NCI-H2196 treated with DMSO at 0.1 percent for 48 hours (cell line): ENCODE data around the gene EPHA3.
"Not testable (repeated sequence)": the region's sequence is repeated elsewhere in the genome, so short reads cannot be mapped to it uniquely, and the experiment has no call there.

Source experiments
- DNase-seq: peaks from one replicate; lab custom pipeline; 2025; ENCODE audit not compliant: unreplicated experiment; lab: John Stamatoyannopoulos, UW

Gene EPHA3

GRCh38 chr3:89280301-89280700 lies 172.9 kb downstream of the EPHA3 start:
- DNase-seq, result no peak

- DNase-seq, result no peak
These were observed 173.5 kb downstream of the EPHA3 start for GRCh38 chr3:89280822-89281365.

- DNase-seq, result no peak
These were observed 180.6 kb downstream of the EPHA3 start for GRCh38 chr3:89287902-89288508.

- no peak for DNase-seq
These were observed 182.3 kb downstream of the EPHA3 start for GRCh38 chr3:89289574-89290190.

GRCh38 chr3:89297199-89297598 lies 189.8 kb downstream of the EPHA3 start:
- DNase-seq, result no peak

GRCh38 chr3:89300526-89300925 lies 193.1 kb downstream of the EPHA3 start:
- DNase-seq, result no peak

GRCh38 chr3:89300981-89301380 lies 193.6 kb downstream of the EPHA3 start:
- DNase-seq, result no peak

- no peak for DNase-seq
These were observed 196.3 kb downstream of the EPHA3 start for GRCh38 chr3:89303701-89304100.

- DNase-seq, result no peak
These were observed 199.1 kb downstream of the EPHA3 start for GRCh38 chr3:89306540-89306939.

GRCh38 chr3:89311581-89311980 lies 204.2 kb downstream of the EPHA3 start:
- DNase-seq, result no peak

- no peak for DNase-seq
These were observed 204.7 kb downstream of the EPHA3 start for GRCh38 chr3:89312141-89312540.

GRCh38 chr3:89314454-89315098 lies 207.2 kb downstream of the EPHA3 start:
- DNase-seq, result no peak

GRCh38 chr3:89315750-89316470 lies 208.5 kb downstream of the EPHA3 start:
- no peak for DNase-seq

- DNase-seq, result no peak
These were observed 212.8 kb downstream of the EPHA3 start for GRCh38 chr3:89320186-89320585.

GRCh38 chr3:89326997-89327396 lies 219.6 kb downstream of the EPHA3 start:
- no peak for DNase-seq

- DNase-seq, result no peak
These were observed 225.0 kb downstream of the EPHA3 start for GRCh38 chr3:89332386-89332785.

GRCh38 chr3:89332793-89333192 lies 225.4 kb downstream of the EPHA3 start:
- DNase-seq, result no peak

- DNase-seq, result no peak
These were observed 228.3 kb downstream of the EPHA3 start for GRCh38 chr3:89335693-89336092.

- DNase-seq, result no peak
These were observed 233.0 kb downstream of the EPHA3 start for GRCh38 chr3:89340408-89340807.

GRCh38 chr3:89344076-89344475 lies 236.7 kb downstream of the EPHA3 start:
- no peak for DNase-seq

- DNase-seq, result not testable (repeated sequence)
These were observed 243.5 kb downstream of the EPHA3 start for GRCh38 chr3:89350935-89351334.

- no peak for DNase-seq
These were observed 246.0 kb downstream of the EPHA3 start for GRCh38 chr3:89353465-89353864.
